Activated naive CD4-positive, alpha-beta T cell treated with anti-CD3 and anti-CD28 coated beads, Interleukin-2, amount 10 ng/mL, durations not matched to agents 7 days and 5 days (primary cell): ENCODE measurements around the gene PDGFRB.
A peak's percentile ranks its signal among the peaks of the same experiment; 100 is the strongest.

Source experiments
- CTCF ChIA-PET: fragments of 350-600 bp; sonication (Branson Sonifier 250); formaldehyde crosslinking; loops from one replicate; lab custom pipeline; 2021; ENCODE audit warnings: antibody characterized with exemption; lab: Charles Lee
- DNase-seq: peaks from one replicate; pipeline ENCODE4 v3.0.0-alpha.2; 2020
- H3K27ac Mint-ChIP-seq: one replicate; pipeline ENCODE4 v1.8.0; 2021; ENCODE audit warnings: mild to moderate bottlenecking, moderate library complexity, mixed read lengths
- H3K27me3 Mint-ChIP-seq: one replicate; pipeline ENCODE4 v1.8.0; 2021; ENCODE audit warnings: mild to moderate bottlenecking, mixed read lengths
- H3K36me3 Mint-ChIP-seq: one replicate; pipeline ENCODE4 v1.8.0; 2021; ENCODE audit warnings: mixed read lengths
- H3K4me1 Mint-ChIP-seq: one replicate; pipeline ENCODE4 v1.8.0; 2021; ENCODE audit warnings: mixed read lengths
- H3K4me3 Mint-ChIP-seq: one replicate; pipeline ENCODE4 v1.8.0; 2021; ENCODE audit warnings: mild to moderate bottlenecking, moderate library complexity, mixed read lengths
- H3K9me3 Mint-ChIP-seq: one replicate; pipeline ENCODE4 v1.8.0; 2021; ENCODE audit warnings: mixed read lengths

Gene PDGFRB

DNA sequence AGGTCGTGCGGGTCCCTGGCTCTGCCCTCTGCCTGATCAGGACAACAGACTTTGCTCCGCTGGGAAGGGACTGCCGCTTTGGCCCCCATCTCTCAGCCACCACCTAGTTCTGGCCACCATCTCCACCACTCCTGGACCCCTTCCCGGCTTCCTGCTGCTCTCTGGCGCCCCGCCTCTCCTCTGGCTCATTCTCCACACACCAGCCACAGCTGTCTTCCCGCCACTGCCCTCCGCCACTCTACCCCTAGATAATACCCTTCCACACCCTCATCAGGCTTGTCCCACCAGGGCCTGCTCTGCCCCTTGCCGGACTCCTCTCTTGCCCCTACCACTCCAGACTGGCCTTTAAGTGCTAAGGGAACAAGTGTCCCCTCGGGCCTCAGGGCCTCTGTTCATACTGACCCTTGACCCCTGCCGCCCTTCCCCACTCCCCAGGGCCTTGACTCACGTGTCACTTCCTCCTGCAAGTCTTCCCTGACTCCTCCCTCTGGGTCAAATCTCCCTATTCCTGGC, 8.0 kb upstream of the PDGFRB start:
- CTCF ChIA-PET: interaction anchor here (2.0 to 2.8 kb wide), 4 partner anchors 9 to 187 kb away, joined by 8 to 13 read pairs (median 10); no protein-coding TSS in a partner anchor
- H3K4me1 Mint-ChIP-seq: no peaks in the 10 kb centered on the region
- H3K9me3 Mint-ChIP-seq: no peaks in the 10 kb centered on the region
- H3K27me3 Mint-ChIP-seq: peaks cover 60% of the 10 kb centered on the region
- no peaks in the 10 kb centered on the region for H3K36me3 Mint-ChIP-seq
- no peak for DNase-seq
- no peak overlapping the region for H3K4me3 Mint-ChIP-seq
- no peak overlapping the region for H3K27ac Mint-ChIP-seq

DNA sequence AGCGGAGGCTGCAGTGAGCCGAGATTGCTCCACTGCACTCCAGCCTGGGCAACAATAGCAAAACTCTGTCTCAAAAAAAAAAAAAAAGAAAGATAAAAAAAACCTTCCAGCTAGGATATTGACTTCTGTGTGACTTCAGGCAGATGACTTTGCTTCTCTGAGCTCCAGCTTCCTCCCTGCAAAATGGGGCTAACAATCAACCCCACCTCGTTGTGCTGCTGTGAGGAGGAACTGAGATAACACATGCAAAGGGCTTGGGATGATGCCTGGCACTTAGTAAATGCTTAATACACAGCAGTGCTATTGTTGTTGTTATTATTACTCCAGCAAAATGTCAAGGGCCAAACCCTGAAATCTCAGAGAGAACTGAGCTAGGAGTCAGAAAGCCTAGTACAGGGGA, 7.4 kb upstream of the PDGFRB start:
- Mint-ChIP-seq H3K4me3 (no peak overlapping the region), H3K27me3 (peaks cover 58% of the 10 kb centered on the region), H3K36me3 (no peaks in the 10 kb centered on the region), H3K27ac (no peak overlapping the region), H3K4me1 (no peaks in the 10 kb centered on the region), H3K9me3 (no peaks in the 10 kb centered on the region)
- no peak for DNase-seq
- CTCF ChIA-PET: interaction anchor here (1.4 to 2.8 kb wide), 6 partner anchors 9 to 188 kb away, joined by 3 to 13 read pairs (median 8); no protein-coding TSS in a partner anchor

DNA sequence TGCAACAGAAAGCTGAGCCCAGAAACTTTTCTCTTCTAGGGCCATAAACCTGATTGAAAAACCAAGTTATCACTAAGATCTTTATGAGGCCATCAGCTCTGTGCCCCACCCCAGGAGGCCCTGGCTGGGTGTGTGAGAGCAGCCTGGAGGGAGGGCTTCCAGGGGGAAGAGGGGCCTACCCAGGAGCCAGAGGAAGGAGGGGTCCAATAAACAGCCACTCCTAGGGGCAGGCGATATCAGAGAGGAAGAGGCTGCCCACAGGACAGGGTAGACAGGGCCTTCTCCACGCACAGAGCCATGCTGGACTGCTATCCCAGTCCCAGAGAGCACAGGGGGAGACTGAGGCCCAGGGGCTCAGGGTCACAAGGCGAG, 6.5 kb upstream of the PDGFRB start:
- Mint-ChIP-seq H3K9me3 (no peaks in the 10 kb centered on the region), H3K27ac (no peak overlapping the region), H3K36me3 (no peaks in the 10 kb centered on the region), H3K4me1 (no peaks in the 10 kb centered on the region), H3K27me3 (peaks cover 58% of the 10 kb centered on the region), H3K4me3 (no peak overlapping the region)
- no peak for DNase-seq
- CTCF ChIA-PET: interaction anchor here (0.8 to 2.8 kb wide), 11 partner anchors 9 to 189 kb away, joined by 3 to 13 read pairs (median 4); no protein-coding TSS in a partner anchor

DNA sequence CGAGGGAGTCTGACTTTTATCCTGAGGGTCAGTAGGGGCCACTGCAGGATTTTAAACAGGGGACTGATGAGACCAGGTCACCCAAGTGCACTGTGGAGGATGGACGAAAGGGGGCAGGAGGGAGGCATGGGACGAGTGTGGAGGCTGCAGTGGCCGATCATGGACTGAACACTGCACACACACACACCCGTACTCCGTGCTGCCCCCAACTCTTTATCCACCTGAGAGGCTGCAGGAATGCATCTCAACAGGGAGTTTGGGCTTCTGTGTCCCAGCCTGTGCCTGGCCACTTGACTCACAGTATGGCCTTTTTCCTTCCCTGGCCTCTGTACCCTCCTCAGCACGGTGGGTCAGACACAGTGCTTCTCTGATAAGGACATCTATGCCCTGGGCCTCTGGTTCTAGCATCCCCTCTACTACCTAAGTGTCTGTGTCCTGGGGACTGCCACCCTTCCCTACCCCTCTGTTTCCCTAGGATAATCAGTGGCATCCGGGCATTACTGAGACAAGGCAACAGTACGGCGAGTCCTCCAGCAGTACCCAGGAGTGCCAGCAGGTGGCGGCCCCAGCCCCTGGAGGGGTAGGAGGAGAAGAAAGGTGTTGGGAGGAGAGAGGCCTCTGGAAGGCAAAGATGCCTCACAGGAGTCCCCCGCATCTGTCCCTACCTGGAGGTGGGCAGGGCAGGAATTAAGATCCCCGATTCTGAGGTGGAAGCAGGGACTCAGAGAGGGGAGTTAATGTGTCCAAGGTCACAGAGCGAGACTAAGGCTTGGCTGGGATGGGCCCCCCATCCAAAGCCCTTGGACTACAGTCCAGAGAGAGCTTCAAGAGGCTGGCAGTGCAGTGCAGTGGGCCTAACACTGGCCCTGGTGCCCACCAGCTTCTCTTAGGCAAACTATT, 5.8 kb upstream of the PDGFRB start:
- no peaks in the 10 kb centered on the region for H3K36me3 Mint-ChIP-seq
- no peak overlapping the region for H3K27ac Mint-ChIP-seq

DNA sequence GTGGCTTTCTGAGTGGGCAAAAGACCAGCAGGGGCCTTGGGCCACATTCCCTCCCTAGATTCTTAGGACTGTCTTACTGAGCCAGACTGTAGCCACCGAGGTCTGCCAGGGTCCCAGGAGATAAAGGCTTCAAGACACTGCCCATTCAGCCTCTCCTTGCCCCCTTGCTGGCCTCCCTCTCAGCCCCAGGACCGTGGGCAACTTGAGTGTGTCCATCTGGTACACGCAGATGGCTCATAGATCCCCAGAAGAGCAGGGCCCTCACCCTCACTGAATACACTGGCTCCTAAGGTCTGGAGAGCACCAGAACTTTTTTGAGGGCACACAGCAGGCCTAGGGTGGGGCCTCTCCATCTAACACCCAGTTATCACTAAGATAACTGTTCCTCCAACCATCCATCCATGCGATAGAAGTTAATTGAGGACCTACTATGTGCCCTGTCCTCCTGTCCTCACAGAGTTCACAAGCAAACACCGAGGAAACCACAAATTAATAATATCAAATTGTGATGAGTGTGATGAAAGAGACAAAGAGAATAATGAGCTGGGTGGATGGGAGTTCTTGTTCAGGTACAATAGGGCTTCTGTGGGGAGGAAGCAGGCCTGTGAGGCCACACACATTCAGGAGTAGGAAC, 4.9 kb upstream of the PDGFRB start:
- Mint-ChIP-seq H3K4me1 (peaks cover 6% of the 10 kb centered on the region), H3K4me3 (no peak overlapping the region), H3K27ac (no peak overlapping the region), H3K36me3 (no peaks in the 10 kb centered on the region), H3K9me3 (no peaks in the 10 kb centered on the region), H3K27me3 (peaks cover 62% of the 10 kb centered on the region)
- CTCF ChIA-PET: interaction anchor here (1.4 kb wide), 1 partner anchor 10 kb away, joined by 3 read pairs; no protein-coding TSS in a partner anchor
- DNase-seq: no peak

More for the DNA sequence above, 5.8 kb upstream of the PDGFRB start:
- Mint-ChIP-seq H3K4me3 (no peak overlapping the region), H3K4me1 (no peaks in the 10 kb centered on the region), H3K27me3 (peaks cover 62% of the 10 kb centered on the region), H3K9me3 (no peaks in the 10 kb centered on the region)
- CTCF ChIA-PET: interaction anchor here (0.8 to 2.8 kb wide), 11 partner anchors 9 to 189 kb away, joined by 3 to 13 read pairs (median 4); no protein-coding TSS in a partner anchor
- DNase-seq: peak; percentile 85

DNA sequence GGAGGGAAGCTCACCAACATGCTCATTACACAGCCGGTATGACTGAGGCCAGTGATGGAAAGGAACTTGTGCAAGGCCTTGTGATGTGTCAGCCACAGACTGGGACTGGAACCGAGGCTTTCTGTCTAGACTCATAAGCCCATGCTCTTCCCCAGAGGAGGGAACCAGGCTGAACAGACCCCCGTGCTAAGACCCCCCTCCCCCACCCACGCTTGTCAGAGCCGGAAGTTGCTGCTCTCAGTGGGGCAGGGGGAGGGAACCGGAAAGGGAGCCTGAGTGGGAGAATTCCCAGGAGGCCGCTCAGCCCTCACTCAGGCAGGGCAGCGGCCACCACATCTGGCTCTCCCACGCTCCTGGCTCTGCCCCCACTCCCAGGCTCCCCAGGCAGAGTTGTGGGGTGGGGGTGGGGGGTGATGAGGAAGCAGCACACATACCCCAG, 4.1 kb upstream of the PDGFRB start:
- peaks cover 8% of the 10 kb centered on the region for H3K4me1 Mint-ChIP-seq
- DNase-seq: no peak
- no peaks in the 10 kb centered on the region for H3K9me3 Mint-ChIP-seq
- H3K36me3 Mint-ChIP-seq: no peaks in the 10 kb centered on the region
- peaks cover 62% of the 10 kb centered on the region for H3K27me3 Mint-ChIP-seq
- H3K27ac Mint-ChIP-seq: no peak overlapping the region
- CTCF ChIA-PET: interaction anchor here (0.9 to 2.1 kb wide), 6 partner anchors 9 to 58 kb away, joined by 3 to 10 read pairs (median 5); no protein-coding TSS in a partner anchor
- H3K4me3 Mint-ChIP-seq: no peak overlapping the region

DNA sequence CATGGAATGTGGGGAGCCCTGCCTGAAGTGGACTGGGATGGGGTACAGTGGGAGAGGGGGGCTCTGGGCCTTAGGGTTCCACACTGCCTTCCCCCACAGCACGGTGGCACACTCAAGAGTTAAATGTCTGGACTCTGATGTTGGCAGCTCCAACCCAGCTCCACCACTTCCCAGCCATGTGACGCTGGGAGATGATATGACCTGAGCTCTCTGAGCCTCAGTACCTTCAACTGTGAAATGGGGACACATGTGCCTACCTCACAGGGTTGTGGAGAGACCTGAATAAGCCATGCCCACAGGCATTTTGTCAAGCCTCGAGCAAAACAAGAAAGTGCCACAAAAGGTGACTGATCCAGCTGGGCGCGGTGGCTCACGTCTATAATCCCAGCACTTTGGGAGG, 3.4 kb upstream of the PDGFRB start:
- Mint-ChIP-seq H3K4me1 (peaks cover 13% of the 10 kb centered on the region), H3K27me3 (peaks cover 63% of the 10 kb centered on the region), H3K27ac (no peak overlapping the region), H3K9me3 (no peaks in the 10 kb centered on the region), H3K4me3 (no peak overlapping the region), H3K36me3 (no peaks in the 10 kb centered on the region)
- no peak for DNase-seq
- CTCF ChIA-PET: interaction anchor here (0.9 to 2.1 kb wide), 6 partner anchors 17 to 59 kb away, joined by 3 to 10 read pairs (median 5); no protein-coding TSS in a partner anchor

DNA sequence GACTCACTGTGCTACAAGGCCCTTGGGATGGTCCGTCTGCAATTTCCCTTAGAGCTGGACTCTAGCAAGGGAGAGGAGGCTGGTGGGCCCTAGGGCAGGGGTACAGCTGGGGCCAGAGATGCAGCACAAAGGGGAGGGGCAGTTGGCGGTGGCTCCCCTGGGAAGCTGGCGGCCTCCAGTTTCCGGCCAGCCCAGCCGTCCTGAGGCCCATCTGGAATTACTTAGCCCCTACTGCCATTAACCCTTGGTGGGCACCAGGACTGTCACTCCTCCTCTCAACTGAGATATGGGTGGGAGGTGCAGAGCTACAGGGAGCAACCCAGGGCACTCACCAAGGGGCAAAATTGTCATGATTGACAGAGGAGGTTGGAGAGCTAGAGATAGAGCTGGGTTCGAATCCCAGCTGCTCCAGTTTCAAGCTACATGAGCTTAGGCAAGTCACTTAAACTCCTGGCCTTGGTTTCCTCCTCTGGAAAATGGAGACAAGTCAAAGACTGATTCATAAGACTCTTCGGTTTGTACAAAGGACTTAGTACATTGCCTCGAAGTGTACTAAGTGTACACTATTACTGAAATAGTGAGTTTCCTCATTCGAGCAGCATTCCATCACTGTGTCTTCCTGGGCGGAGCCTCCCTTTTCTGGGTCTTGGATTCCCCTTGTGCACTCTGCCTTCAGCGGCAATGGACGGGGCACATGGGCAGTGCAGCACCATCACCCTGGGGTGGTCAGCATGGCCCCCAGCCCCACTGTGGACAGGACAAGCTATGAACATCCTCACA, 2.7 kb upstream of the PDGFRB start:
- DNase-seq: no peak
- H3K4me1 Mint-ChIP-seq: peaks cover 14% of the 10 kb centered on the region
- CTCF ChIA-PET: interaction anchor here (1.0 to 2.1 kb wide), 5 partner anchors 17 to 60 kb away, joined by 3 to 10 read pairs (median 5); no protein-coding TSS in a partner anchor

DNA sequence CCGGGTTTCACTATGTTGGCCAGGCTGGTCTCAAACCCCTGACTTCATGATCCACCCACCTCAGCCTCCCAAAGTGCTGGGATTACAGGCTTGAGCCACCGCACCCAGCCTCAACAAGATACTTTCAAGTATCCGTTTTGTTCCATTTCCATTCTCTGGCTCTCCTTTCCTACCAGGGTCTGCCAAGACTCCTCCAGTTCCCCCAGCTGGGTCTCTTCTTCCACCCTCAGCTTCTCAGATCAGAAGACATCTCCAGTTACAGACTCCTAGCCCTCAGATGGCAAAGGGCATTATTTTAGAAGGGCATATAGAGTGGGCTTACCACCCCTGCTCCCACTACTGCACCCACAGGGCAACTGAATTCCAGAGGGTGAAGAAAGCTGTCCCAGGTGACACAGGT, 1.5 kb upstream of the PDGFRB start:
- H3K4me1 Mint-ChIP-seq: peaks cover 14% of the 10 kb centered on the region
- H3K27ac Mint-ChIP-seq: no peak overlapping the region
- DNase-seq: no peak

More for the DNA sequence above, 2.7 kb upstream of the PDGFRB start:
- peaks cover 70% of the 10 kb centered on the region for H3K27me3 Mint-ChIP-seq
- H3K36me3 Mint-ChIP-seq: no peaks in the 10 kb centered on the region
- H3K4me3 Mint-ChIP-seq: no peak overlapping the region
- no peak overlapping the region for H3K27ac Mint-ChIP-seq
- H3K9me3 Mint-ChIP-seq: no peaks in the 10 kb centered on the region

DNA sequence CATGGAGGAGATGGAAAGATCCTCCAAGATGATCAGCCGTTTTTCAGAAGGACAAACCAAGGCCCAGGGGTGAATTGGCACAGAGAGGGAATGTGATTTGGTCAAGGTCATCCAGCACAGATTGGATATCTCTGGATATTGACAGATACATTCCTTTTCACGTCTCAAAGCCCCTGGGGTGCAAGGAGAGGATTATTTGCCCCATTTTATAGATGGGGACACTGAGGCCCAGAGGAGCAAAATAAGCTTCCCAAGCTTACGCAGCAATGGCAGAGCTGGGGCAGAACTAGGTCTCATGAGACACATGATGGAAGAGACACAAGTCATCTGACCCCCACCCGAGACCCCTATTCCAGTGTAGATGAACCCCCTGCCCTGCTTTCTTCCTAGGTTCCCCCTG, 895 bp upstream of the PDGFRB start:
- Mint-ChIP-seq H3K27ac (no peak overlapping the region), H3K4me1 (peaks cover 14% of the 10 kb centered on the region), H3K27me3 (peaks cover 73% of the 10 kb centered on the region), H3K4me3 (no peak overlapping the region), H3K36me3 (no peaks in the 10 kb centered on the region), H3K9me3 (no peaks in the 10 kb centered on the region)
- CTCF ChIA-PET: no interaction called here
- no peak for DNase-seq

More for the DNA sequence above, 1.5 kb upstream of the PDGFRB start:
- Mint-ChIP-seq H3K9me3 (no peaks in the 10 kb centered on the region), H3K27me3 (peaks cover 75% of the 10 kb centered on the region), H3K4me3 (no peak overlapping the region), H3K36me3 (no peaks in the 10 kb centered on the region)
- CTCF ChIA-PET: no interaction called here

DNA sequence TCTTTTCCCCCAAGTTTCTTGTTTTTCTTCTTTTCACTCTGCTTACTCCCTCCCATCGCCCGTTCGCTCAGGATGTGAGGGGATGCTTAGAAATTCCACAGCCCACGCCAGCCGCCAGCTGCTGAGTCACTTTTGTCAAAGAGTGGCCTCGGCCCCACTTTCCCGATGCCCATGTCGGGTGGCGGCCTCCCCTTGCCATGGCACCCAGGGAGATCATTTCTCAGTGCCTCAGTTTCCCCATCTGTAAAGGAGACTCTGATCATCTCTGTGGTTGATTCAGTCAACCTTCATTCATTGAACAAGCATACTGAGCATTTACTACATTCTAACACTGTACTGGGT, 353 bp upstream of the PDGFRB start:
- Mint-ChIP-seq H3K27ac (no peak overlapping the region), H3K4me3 (peak overlapping the region; percentile 56), H3K4me1 (peaks cover 16% of the 10 kb centered on the region), H3K27me3 (peaks cover 70% of the 10 kb centered on the region), H3K36me3 (no peaks in the 10 kb centered on the region), H3K9me3 (no peaks in the 10 kb centered on the region)
- CTCF ChIA-PET: interaction anchor here (1.2 kb wide), 1 partner anchor 63 kb away, joined by 3 read pairs; no protein-coding TSS in a partner anchor
- no peak for DNase-seq

DNA sequence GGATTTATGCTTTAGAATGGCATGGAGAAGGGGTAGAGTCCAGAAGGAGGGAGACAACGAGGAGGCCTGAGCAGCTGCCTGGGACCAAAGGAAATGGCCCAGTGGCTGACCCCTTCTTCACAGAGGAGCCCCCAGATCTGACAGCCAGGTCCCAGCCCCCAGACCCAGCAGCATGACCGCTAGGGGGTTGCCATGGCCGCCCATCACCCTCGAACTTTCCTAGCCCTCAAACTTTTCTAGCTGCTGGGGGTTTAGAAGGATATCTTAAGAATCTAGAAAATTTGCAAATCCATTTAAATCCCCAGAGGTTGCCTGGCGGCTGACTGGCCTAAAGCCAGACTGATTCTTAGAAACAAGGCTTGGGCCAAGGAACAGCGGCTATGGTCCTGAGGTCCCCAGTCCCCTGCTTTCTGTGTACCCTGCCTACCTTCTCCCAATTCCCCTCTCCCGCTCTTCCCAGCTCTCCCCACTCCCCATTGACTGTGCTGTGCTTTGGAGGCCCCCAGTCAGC, 972 bp downstream of the PDGFRB start:
- no peak for DNase-seq
- peaks cover 27% of the 10 kb centered on the region for H3K4me1 Mint-ChIP-seq
- H3K27me3 Mint-ChIP-seq: peaks cover 70% of the 10 kb centered on the region
- peak overlapping the region; percentile 41 for H3K4me3 Mint-ChIP-seq
- no peaks in the 10 kb centered on the region for H3K9me3 Mint-ChIP-seq
- CTCF ChIA-PET: interaction anchor here (1.2 kb wide), 2 partner anchors 12 to 64 kb away, joined by 3 read pairs; no protein-coding TSS in a partner anchor
- no peaks in the 10 kb centered on the region for H3K36me3 Mint-ChIP-seq
- no peak overlapping the region for H3K27ac Mint-ChIP-seq

DNA sequence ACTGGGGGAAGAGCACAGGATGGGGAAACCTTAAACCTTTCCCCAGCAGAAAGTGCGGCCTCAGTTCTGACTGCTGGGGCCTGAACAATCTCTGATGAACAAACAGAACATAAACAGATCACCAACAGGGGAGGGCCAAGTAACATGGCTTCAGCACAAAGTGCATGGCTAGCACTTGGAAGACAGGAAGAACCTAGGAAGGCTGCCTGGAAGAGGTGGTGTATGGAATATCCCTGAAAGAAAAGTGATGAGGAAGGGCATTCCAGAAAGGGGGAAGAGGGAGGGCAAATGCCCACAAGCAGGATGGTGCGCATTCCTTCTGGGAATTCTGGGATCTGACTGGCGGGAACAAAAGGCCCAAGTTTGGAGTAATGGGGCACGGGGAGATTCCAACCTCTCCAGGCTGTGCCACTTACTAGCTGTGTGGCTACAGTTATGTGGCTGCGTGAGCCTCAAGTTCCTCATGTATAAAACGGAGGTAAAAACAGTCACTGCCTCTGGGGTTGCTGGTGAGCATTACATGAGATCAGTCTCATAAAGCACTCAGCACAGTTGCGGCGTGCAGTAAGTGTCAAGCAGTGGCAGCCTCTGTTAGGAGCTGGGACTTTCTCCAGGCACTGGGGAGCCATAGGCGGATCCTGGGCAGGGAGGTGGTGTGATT, 1.6 kb downstream of the PDGFRB start:
- CTCF ChIA-PET: interaction anchor here (1.2 kb wide), 1 partner anchor 11 kb away, joined by 3 read pairs; no protein-coding TSS in a partner anchor

More for the DNA sequence above, 1.6 kb downstream of the PDGFRB start:
- no peaks in the 10 kb centered on the region for H3K9me3 Mint-ChIP-seq
- H3K27ac Mint-ChIP-seq: no peak overlapping the region
- peaks cover 33% of the 10 kb centered on the region for H3K4me1 Mint-ChIP-seq
- no peaks in the 10 kb centered on the region for H3K36me3 Mint-ChIP-seq
- peak overlapping the region; percentile 29 for H3K4me3 Mint-ChIP-seq
- H3K27me3 Mint-ChIP-seq: peaks cover 70% of the 10 kb centered on the region
- DNase-seq: no peak
